ENCODE data around the gene TSPYL4.
A peak's percentile ranks its signal among the peaks of the same experiment; 100 is the strongest.
"Not testable (repeated sequence)": the region's sequence is repeated elsewhere in the genome, so short reads cannot be mapped to it uniquely, and the experiment has no call there.

TSPYL4 gene

GRCh38 chr6:116253505-116254296, at the start of gene TSPYL4:
TSS of gene TSPYL4 (minus strand) at chr6:116254075. CDS start at chr6:116254008, 67 bp downstream.
- peak; percentile 92 to 94 for DNase-seq

DNA sequence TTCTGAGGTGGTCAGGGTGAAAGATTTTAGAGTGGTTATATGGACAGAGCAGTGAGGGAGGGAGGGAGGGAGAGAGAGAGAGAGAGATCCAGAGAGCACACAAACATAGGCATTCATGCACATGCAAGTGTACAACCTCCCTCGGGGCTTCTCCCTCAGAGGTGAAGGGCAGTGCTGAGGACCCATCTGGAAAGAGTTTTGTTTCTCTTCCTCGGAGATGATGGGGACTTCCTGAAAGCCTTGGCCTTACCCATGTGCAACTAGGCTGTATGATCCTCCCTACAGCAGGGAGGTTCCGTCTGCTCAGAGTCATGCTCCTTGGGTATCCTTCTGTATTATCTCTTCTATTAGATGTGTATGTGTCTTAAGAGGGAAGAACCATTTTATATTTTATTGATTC, 47.2 kb upstream of the TSPYL4 start:
- no peak for DNase-seq

- no peak for DNase-seq
Observed at GRCh38 chr6:116300566-116300965, 46.7 kb upstream of the TSPYL4 start.

- DNase-seq, result no peak
Observed at GRCh38 chr6:116298973-116299372, 45.1 kb upstream of the TSPYL4 start.

- no peak for DNase-seq
Observed at GRCh38 chr6:116298273-116298672, 44.4 kb upstream of the TSPYL4 start.

GRCh38 chr6:116292553-116292952, 38.7 kb upstream of the TSPYL4 start:
- DNase-seq, result no peak

DNA sequence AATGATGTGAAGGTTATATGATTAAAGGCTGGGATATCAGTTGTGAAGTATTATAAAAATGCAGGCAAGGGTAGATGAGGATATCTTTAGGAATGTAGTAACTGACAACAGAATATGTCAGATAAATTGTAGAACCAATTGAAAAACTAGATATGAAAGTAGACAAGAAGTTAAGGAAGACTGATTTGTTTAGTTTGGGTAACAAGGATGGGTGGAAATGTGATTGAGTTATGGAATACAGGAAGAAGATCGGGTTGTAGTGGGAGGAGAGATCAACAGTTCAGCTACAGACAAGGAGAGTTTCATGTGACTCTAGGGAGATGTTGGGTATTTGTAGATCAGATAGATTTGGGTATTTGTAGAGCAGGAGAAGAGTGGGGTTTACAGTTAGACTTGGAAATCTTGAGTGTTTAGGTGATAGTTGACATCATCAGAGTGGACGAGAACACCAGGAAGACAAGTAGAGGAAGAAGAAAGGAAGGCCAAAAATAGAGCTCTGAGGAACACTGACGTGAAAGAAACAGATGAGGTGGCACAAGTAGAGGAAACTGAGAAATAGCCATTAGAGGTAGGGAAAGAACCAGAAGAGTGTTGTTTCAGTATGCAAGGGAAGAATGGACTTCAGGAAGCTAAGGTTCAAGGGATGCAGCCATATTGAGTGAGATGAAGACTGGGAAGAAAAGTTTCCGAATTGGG, 38.0 kb upstream of the TSPYL4 start:
- DNase-seq, result no peak

DNA sequence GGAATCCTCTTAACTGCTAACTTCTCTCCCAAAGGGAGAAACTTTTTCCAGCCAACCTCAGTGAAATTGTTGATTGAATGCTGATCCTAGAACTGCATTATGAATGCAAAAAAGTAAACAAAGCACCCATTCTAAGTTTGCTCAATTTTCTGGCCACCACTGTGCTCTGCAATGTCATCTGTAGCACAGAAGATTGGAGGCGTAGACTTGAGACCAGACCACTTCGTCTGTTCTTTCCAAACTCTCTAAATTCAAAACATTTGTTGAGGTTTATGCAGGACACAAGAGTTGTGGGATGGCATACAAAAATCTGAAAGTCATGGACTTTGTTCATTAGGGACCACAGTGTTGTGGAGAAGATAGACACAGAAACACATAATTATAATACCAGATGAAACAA, 36.9 kb upstream of the TSPYL4 start:
- no peak for DNase-seq

GRCh38 chr6:116289876-116290275, 36.0 kb upstream of the TSPYL4 start:
- no peak for DNase-seq

DNA sequence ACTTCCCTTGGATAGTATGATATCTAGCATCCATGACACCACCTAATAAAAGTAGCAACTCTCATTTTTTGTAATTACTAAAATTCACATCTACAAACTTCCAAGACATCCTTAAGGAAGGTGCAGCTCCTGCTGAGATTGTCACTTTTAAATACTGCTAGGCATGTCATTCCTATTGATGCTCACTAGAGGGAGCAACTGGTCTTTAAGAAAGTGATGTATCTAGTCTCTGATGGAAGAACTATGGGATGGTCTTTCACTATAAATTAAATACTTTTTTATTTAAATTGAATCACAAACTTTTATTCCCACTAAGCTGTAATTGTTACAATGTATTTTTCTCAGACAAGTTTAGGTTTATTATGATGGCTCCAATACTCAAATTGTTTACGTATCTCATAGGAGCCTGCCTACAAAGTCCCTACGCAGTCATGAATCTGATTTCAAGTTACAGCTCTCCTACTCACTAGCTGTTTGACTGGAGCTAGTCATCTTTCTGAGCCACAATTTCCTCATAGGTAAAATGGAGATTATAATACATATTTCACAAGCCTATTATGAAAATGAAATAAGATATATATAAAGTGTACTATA, 33.9 kb upstream of the TSPYL4 start:
- DNase-seq, result peak; percentile 48 to 68

GRCh38 chr6:116286773-116287358, 33.0 kb upstream of the TSPYL4 start:
- no peak for DNase-seq

- DNase-seq, result not testable (repeated sequence)
Observed at GRCh38 chr6:116284984-116285383, 31.1 kb upstream of the TSPYL4 start.

DNA sequence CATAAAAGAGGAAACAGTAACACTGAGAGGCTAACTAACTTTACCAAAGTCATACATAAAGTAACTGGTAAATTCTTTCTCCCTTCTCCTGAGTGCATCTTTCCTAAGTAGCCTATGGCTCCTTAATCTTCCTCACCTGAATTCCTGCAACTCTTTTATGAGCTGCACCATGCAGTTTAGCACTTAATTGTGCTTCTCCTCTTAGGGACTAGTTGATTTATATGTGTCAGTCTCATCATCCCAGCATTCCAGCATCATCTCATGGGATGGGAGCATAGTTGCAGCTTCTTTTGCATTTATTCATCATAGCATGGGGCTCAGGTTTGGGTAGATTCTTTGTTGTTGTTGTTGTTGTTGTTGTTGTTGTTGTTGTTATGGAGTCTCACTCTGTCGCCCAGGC, 29.3 kb upstream of the TSPYL4 start:
- no peak for DNase-seq

GRCh38 chr6:116282698-116283097, 28.8 kb upstream of the TSPYL4 start:
- no peak for DNase-seq

DNA sequence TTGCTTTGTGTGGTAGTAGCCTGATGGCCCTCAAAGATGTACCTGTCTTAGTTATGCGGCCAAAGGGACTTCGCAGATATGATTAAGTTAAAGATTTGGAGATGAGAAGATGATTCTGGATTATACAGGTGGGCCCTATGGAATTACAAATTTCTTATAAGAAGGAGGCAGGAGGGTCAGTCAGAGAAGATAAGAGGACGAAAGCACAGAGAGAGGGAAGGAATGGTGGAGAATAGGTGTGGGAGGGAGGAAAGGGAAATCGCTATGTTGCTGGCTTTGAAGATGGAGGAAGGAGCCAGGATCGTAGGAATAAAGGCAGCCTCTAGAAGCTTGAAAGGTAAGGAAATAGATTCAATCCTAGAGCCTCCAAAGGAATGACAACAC, 27.1 kb upstream of the TSPYL4 start:
- DNase-seq, result no peak

- peak; percentile 19 to 29 for DNase-seq
Observed at GRCh38 chr6:116280161-116280932, 26.5 kb upstream of the TSPYL4 start.

DNA sequence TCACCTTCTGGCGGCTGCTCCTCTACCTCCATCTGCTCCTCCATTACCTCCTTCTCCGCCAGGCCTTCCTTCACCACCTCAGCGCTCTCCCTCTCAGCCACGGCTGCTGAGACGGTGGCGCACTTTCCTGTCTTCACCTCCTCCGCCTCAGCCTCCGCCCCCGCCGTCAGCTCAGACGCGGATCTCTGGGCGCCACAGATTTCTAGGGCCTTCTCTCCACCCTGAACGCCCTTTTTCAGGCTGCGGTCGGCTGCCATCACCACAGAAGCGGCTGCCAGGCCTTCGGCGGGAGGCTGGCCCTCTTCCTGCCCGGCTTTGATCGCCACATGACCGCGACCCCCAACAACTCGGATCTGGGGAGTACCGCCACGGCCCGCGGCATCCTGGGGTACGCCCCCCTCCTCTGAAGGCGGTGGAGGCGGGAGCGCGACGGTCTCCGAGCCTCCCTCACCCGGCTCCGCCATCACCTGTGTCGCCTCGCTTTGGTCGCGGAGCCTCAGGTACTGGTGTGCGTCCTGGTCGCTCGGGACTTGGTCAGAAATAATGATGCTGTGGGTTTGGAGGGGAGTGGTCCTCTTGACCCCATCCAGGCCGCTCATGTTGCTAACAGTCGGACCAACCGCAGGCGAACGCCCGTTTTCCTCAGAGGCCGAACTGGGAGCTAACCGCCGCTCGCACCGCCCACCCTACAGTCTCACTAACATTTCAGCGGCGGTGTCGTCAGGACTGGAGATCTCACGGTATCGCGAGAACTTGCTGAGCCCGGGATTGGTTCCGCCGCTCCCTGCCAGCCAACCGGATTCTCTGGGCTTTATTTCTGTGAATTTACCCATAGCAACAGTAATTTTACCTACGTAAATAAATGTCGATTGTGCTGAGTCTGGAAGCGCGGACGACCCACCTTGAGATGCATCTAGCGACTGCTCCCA, 25.6 kb upstream of the TSPYL4 start, which contains the start of gene TSPYL1:
Gene TSPYL1 (minus strand): TSS at position 699 of the 929 bp plus-strand sequence. CDS start 100 bp downstream, at position 599.
- DNase-seq, result peak; percentile 96

GRCh38 chr6:116278854-116279231, 25.0 kb upstream of the TSPYL4 start:
- no peak for DNase-seq

GRCh38 chr6:116278481-116278829, 24.6 kb upstream of the TSPYL4 start:
- DNase-seq, result no peak

GRCh38 chr6:116277124-116277523, 23.2 kb upstream of the TSPYL4 start:
- DNase-seq, result no peak

DNA sequence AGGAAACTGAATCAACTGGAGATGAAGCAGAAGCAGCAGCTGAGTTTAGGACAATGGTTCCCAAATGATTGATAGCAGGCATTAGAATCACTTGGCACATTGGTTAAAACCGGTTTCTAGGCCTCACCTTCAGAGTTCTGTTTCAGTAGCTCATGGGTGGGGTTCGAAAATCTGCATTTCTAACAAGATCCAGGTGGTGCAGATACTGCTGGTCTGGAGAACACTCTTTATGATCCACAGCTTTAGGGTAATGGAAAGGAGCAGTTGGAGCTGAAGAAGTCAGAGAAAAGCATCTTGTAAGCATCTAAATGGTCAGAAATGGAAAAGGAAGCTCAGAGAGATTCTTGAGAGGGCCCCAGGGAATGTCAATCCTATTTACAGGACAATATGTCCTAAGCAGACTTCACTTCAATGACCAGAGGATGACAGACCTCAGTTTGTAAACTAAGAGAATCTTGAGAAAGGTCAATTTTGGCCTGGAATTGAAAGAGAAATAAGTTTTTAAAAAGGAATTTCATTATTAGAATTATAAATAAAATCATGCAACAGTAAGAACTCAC, 17.4 kb upstream of the TSPYL4 start:
- no peak for DNase-seq
